A549 (cell line): Measurements from ENCODE around the gene C2orf42.

Source experiments
- CTCF ChIP-seq: fragments of >200 bp; sonication (Bioruptor Twin); formaldehyde crosslinking; IDR thresholded peaks from 3 replicates; pipeline ENCODE4 v1.5.1; 2016
- EP300 ChIP-seq, 2 experiments: fragments of >200 bp; sonication (Bioruptor Twin); formaldehyde crosslinking; IDR thresholded peaks; 2 replicates in 1 of 2; 3 replicates in 1 of 2; pipeline ENCODE4 v1.6.1; 2016 to 2017
- HDAC2 ChIP-seq: fragments of 200-600 bp; sonication (generic); IDR thresholded peaks from 2 replicates; pipeline ENCODE4 v1.6.1; 2016
- RFX5 ChIP-seq: fragments of 450-650 bp; IDR thresholded peaks from 2 replicates; pipeline ENCODE4 v1.7.1; 2014; ENCODE audit warnings: antibody characterized with exemption, mild to moderate bottlenecking, moderate library complexity

GRCh38 chr2:70128005-70128404, 62.8 kb downstream of the C2orf42 start:
- TF ChIP-seq EP300 (IDR thresholded peaks at IDR 0.05), result no peak
- no peak for TF ChIP-seq RFX5
- TF ChIP-seq HDAC2, result no peak
- TF ChIP-seq CTCF, result no peak
